ENCODE results near the gene RAPGEF5.
"Not testable (repeated sequence)": the region's sequence is repeated elsewhere in the genome, so short reads cannot be mapped to it uniquely, and the experiment has no call there.

RAPGEF5 gene

DNA sequence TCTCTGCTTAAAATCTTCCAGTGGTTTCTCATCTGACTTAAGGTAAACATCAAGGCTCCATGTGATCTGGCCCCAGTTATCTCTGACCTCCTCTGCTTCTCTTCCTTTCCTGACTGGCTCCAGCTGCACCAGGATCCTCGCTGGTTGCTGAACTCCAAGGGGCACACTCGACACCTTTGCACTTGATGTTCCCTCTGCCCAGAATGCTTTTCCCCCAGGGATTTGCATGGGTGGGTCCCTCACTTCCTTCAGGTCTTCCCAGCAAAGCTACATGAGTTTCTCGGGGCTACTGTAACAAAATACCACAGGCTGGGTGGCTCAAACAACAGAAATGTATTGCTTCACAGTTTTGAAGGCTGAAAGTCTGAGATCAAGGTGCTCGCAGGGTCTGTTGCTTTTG is 245.3 kb downstream of the RAPGEF5 start:
- no peak for DNase-seq

- DNase-seq = no peak
These were observed 246.1 kb downstream of the RAPGEF5 start for GRCh38 chr7:22110881-22111280.

GRCh38 chr7:22110227-22110839 is 246.6 kb downstream of the RAPGEF5 start:
- DNase-seq = peak; percentile 84

- no peak for DNase-seq
These were observed 247.2 kb downstream of the RAPGEF5 start for GRCh38 chr7:22109761-22110160.

- no peak for DNase-seq
These were observed 248.7 kb downstream of the RAPGEF5 start for GRCh38 chr7:22108151-22108845.

DNA sequence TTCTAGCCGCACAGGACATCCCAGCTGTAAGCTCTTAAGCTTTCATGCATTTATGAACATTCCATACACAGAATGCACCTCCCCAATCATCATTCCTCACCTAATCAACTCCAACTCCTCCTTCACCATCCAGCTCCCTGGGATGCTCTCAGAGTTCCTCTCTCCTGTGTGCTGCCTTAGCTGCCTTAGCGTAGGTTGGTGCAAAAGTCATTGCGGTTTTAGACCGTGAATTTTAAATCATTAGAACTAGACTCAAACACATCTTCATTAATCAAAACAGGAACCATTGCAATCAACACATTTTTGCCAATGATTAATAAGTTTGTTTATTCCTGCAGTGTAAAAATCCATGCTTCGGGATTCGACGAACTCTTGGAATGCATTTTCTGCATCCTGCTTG is 251.4 kb downstream of the RAPGEF5 start:
- DNase-seq = no peak

GRCh38 chr7:22094413-22095342 is 262.3 kb downstream of the RAPGEF5 start:
- no peak for DNase-seq

- no peak for DNase-seq
These were observed 263.0 kb downstream of the RAPGEF5 start for GRCh38 chr7:22093936-22094335.

DNA sequence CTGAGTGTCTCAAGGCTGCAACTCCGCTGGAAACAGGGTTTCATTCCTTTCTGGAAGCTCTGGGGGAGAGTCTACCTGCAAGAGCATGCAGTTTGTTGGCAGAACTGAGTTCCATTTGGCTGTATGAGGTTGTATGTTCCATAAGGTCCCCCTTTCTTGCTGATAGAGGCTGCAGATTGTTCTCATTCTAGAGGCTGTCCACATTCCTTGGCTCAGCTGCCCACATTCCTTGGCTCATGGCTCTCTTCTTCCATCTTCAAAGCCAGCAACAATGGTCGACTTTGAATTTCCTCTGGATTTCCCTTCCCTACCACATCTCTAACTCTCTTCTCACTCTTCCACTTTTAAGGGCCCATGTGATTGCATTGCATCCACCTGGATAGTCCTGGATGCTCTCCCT is 264.0 kb downstream of the RAPGEF5 start:
- DNase-seq = peak; percentile 65

- not testable (repeated sequence) for DNase-seq
These were observed 265.9 kb downstream of the RAPGEF5 start for GRCh38 chr7:22090958-22091525.

GRCh38 chr7:22090512-22090911 is 266.4 kb downstream of the RAPGEF5 start:
- DNase-seq = no peak

GRCh38 chr7:22090107-22090506 is 266.8 kb downstream of the RAPGEF5 start:
- no peak for DNase-seq

GRCh38 chr7:22088827-22089226 is 268.1 kb downstream of the RAPGEF5 start:
- no peak for DNase-seq

- no peak for DNase-seq
These were observed 269.1 kb downstream of the RAPGEF5 start for GRCh38 chr7:22087861-22088260.

DNA sequence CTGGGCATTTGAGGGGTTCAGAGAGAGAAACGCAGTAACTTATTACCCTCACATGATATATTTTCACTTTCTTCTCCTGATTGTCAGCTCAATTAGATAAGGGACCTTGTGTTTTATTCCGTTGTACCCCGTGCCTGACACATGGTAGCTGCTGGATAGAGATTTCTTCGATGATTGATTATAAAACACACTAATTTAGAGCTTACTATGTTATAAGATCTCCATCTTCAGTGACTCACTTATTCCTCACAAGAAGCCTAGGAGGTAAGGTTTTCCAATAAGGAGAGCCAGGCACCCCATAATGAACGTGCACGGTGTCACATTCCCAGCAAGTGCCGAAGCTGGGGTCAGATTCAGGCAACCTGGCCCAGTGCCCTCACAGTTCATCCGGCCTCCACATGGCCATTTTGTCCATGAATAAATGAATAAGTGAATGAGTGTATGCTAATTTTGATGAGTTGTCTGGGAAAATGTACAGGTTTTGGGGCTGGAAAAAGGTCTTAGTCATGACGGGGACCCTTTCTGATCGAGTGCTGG is 273.2 kb downstream of the RAPGEF5 start:
- DNase-seq = no peak

DNA sequence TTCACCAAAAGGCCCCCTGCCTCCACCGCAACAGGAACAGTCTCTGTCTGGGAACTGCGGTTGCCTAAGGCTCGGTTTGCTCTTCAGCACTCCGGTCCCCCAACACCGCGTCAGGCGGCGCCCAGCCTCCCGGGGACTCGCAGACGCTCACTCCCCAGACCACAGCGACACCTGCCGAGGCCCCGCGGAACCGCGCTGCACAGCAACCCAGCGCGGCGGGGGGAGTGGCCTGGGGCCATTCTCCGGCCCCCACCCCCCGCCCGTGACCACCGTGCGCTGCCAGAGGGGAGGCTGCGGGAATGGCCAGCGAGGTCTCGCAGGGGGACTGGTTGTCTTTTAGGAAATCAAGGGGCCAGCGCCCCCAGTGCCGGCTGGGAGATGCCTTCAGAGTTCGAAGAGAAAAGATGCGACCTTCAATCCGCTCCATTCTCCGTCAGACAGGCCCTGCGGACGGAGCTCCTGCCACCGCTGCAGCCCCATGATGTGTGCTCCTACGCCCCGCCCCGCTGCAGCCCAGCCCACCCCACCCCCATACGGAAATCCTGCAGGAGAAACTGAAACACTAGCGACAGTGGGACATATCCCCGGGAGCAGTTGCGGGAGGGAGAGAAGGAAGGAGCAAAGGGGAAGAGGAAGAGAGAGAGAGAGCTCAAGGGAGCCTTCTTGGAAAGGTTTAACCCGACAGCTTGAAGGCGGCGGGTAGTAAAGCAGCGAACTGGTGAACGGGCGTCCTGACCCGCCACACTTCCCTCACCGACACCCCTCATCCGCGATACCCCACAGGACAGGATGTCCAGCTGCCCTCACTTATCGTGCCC is 273.9 kb downstream of the RAPGEF5 start:
- peak; percentile 97 for DNase-seq

GRCh38 chr7:22082553-22082885 is 274.4 kb downstream of the RAPGEF5 start:
- no peak for DNase-seq

DNA sequence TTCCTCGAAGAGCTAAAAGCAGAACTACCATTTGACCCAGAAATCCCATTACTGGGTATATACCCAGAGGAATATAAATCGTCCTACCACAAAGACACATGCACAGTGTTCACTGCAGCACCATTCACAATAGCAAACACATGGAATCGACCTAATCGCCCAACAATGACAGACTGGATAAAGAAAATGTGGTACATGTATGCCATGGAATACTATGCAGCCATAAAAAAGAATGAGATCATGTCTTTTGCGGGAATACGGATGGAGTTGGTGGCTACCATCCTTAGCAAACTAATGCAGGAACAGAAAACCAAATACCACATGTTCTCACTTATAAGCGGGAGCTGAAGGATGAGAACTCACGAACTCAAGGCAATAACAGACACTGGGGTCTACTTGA is 276.7 kb downstream of the RAPGEF5 start:
- DNase-seq = not testable (repeated sequence)

- DNase-seq = not testable (repeated sequence)
These were observed 278.1 kb downstream of the RAPGEF5 start for GRCh38 chr7:22078872-22079271.

GRCh38 chr7:22075561-22075960 is 281.4 kb downstream of the RAPGEF5 start:
- no peak for DNase-seq

GRCh38 chr7:22074897-22075296 is 282.1 kb downstream of the RAPGEF5 start:
- peak; percentile 43 for DNase-seq
